ENCODE data around the gene ADAMTS12.

Gene ADAMTS12

DNA sequence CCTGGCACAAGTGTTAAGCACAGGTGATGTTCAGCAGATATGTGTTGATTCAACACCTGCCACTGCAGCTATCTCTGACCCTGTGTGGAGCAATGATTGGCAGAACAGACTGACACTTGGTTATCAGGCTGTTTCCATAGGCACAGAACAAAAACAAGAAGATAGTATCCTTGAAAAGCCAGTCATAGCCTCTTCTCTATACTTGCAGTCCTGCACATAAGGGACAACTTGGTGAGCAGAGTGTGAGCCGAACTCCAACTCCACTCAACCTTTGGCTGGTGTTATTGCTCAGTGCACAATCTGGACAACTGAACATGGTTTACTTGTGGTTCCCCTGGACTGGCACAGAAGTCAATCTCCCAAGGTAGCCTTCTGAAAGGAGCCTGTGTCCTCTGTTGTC, 99.2 kb downstream of the ADAMTS12 start:
- no peak overlapping the region for H3K27ac ChIP-seq (ENCODE audit: low read length)
- TF ChIP-seq EZH2phosphoT487 (IDR thresholded peaks at IDR 0.05; ENCODE audit: low read depth), result no peak
- TF ChIP-seq, protein P1, sequence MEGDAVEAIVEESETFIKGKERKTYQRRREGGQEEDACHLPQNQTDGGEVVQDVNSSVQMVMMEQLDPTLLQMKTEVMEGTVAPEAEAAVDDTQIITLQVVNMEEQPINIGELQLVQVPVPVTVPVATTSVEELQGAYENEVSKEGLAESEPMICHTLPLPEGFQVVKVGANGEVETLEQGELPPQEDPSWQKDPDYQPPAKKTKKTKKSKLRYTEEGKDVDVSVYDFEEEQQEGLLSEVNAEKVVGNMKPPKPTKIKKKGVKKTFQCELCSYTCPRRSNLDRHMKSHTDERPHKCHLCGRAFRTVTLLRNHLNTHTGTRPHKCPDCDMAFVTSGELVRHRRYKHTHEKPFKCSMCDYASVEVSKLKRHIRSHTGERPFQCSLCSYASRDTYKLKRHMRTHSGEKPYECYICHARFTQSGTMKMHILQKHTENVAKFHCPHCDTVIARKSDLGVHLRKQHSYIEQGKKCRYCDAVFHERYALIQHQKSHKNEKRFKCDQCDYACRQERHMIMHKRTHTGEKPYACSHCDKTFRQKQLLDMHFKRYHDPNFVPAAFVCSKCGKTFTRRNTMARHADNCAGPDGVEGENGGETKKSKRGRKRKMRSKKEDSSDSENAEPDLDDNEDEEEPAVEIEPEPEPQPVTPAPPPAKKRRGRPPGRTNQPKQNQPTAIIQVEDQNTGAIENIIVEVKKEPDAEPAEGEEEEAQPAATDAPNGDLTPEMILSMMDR (IDR thresholded peaks at IDR 0.05; ENCODE audit: low read depth, low read length), result no peak
- H3K4me2 ChIP-seq (ENCODE audit: low read length), result no peak overlapping the region
- no peaks in the 10 kb centered on the region for H4K20me1 ChIP-seq (ENCODE audit: insufficient read depth, low read length)
- no peaks in the 10 kb centered on the region for H3K9me3 ChIP-seq (ENCODE audit: insufficient read depth, low read length)
- H3K4me3 ChIP-seq (ENCODE audit: low read length), result no peak overlapping the region
- no peaks in the 10 kb centered on the region for H3K36me3 ChIP-seq (replicated peaks; ENCODE audit: low read depth, low read length)
- H2AFZ ChIP-seq (ENCODE audit: low read depth, low read length), result no peak overlapping the region
- no peak overlapping the region for H3K9ac ChIP-seq (ENCODE audit: low read length)
- no peaks in the 10 kb centered on the region for H3K27me3 ChIP-seq (ENCODE audit: low read depth, low read length)
- H3K4me1 ChIP-seq (ENCODE audit: low read length), result no peaks in the 10 kb centered on the region
- H3K79me2 ChIP-seq (ENCODE audit: low read length), result no peaks in the 10 kb centered on the region

GRCh38 chr5:33789567-33789957, 102.2 kb downstream of the ADAMTS12 start:
- no peak overlapping the region for H3K4me3 ChIP-seq (ENCODE audit: low read length)
- no peaks in the 10 kb centered on the region for H3K36me3 ChIP-seq (replicated peaks; ENCODE audit: low read depth, low read length)
- no peaks in the 10 kb centered on the region for H3K4me1 ChIP-seq (ENCODE audit: low read length)
- no peak overlapping the region for H3K27ac ChIP-seq (ENCODE audit: low read length)
- no peak overlapping the region for H2AFZ ChIP-seq (ENCODE audit: low read depth, low read length)
- no peaks in the 10 kb centered on the region for H4K20me1 ChIP-seq (ENCODE audit: insufficient read depth, low read length)
- peaks cover 4% of the 10 kb centered on the region; the same call in 1 of the 2 replicates for H3K9me3 ChIP-seq (ENCODE audit: insufficient read depth, low read length)
- H3K79me2 ChIP-seq (ENCODE audit: low read length), result no peaks in the 10 kb centered on the region
- no peak overlapping the region for H3K9ac ChIP-seq (ENCODE audit: low read length)
- TF ChIP-seq, protein P1 (IDR thresholded peaks at IDR 0.05; ENCODE audit: low read depth, low read length), result no peak
- no peak for TF ChIP-seq EZH2phosphoT487 (IDR thresholded peaks at IDR 0.05; ENCODE audit: low read depth)
- no peaks in the 10 kb centered on the region for H3K27me3 ChIP-seq (ENCODE audit: low read depth, low read length)
- no peak overlapping the region for H3K4me2 ChIP-seq (ENCODE audit: low read length)

GRCh38 chr5:33788922-33789566, 102.7 kb downstream of the ADAMTS12 start:
- Histone ChIP-seq H3K36me3 (replicated peaks; ENCODE audit: low read depth, low read length) (no peaks in the 10 kb centered on the region), H3K4me3 (ENCODE audit: low read length) (no peak overlapping the region), H3K4me2 (ENCODE audit: low read length) (no peak overlapping the region), H2AFZ (ENCODE audit: low read depth, low read length) (no peak overlapping the region), H3K79me2 (ENCODE audit: low read length) (no peaks in the 10 kb centered on the region), H3K4me1 (ENCODE audit: low read length) (no peaks in the 10 kb centered on the region), H3K27me3 (ENCODE audit: low read depth, low read length) (no peaks in the 10 kb centered on the region), H3K27ac (ENCODE audit: low read length) (no peak overlapping the region), H3K9ac (ENCODE audit: low read length) (no peak overlapping the region), H3K9me3 (ENCODE audit: insufficient read depth, low read length) (peaks cover 4% of the 10 kb centered on the region; the same call in 1 of the 2 replicates), H4K20me1 (ENCODE audit: insufficient read depth, low read length) (no peaks in the 10 kb centered on the region)
- TF ChIP-seq, protein P1 (IDR thresholded peaks at IDR 0.05; ENCODE audit: low read depth, low read length), result no peak
- TF ChIP-seq EZH2phosphoT487 (IDR thresholded peaks at IDR 0.05; ENCODE audit: low read depth), result no peak

DNA sequence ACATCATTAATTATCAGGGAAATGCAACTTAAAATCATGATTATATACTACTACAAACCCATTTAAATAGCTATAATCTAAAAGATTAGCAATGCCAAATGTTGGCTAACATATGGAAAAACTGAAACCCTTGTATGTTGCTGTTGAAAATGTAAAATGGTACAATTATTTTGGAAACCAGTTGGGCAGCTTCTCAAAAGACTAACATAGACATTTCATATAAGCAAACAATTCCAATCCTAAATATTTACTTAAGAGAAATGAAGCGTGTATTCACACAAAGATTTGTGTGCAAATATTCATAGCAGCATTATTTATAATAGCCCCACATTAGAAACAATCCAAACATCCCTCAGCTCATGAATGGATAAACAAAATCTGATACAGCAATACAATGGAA, 106.2 kb downstream of the ADAMTS12 start:
- Histone ChIP-seq H3K4me1 (ENCODE audit: low read length) (no peaks in the 10 kb centered on the region), H3K4me2 (ENCODE audit: low read length) (no peak overlapping the region), H3K36me3 (replicated peaks; ENCODE audit: low read depth, low read length) (no peaks in the 10 kb centered on the region), H3K9ac (ENCODE audit: low read length) (no peak overlapping the region), H3K79me2 (ENCODE audit: low read length) (no peaks in the 10 kb centered on the region), H4K20me1 (ENCODE audit: insufficient read depth, low read length) (no peaks in the 10 kb centered on the region), H3K27me3 (ENCODE audit: low read depth, low read length) (no peaks in the 10 kb centered on the region), H3K4me3 (ENCODE audit: low read length) (no peak overlapping the region), H3K27ac (ENCODE audit: low read length) (no peak overlapping the region), H2AFZ (ENCODE audit: low read depth, low read length) (no peak overlapping the region), H3K9me3 (ENCODE audit: insufficient read depth, low read length) (peaks cover 4% of the 10 kb centered on the region; the same call in 1 of the 2 replicates)
- no peak for TF ChIP-seq EZH2phosphoT487 (IDR thresholded peaks at IDR 0.05; ENCODE audit: low read depth)
- TF ChIP-seq, protein P1 (IDR thresholded peaks at IDR 0.05; ENCODE audit: low read depth, low read length), result no peak
